Liver (tissue), 9 donors: ENCODE measurements around the gene REEP1. TPM values are rescaled to one million over a fixed set of nuclear protein-coding genes. Genes with fewer than 3 reads are reported as not detected.

Experiments
- DNase-seq: peaks from one replicate; pipeline ENCODE4 v3.0.0-alpha.2; 2017; ENCODE audit warnings: low spot score
- H3K27ac ChIP-seq, 2 donors: one replicate each; pipeline ENCODE4 v1.7.0; 2013; ENCODE audit warnings: inconsistent platforms in 2 of 2, low read length in 2 of 2, control low read depth in 1 of 2, low read depth in 1 of 2, mild to moderate bottlenecking in 1 of 2
- H3K27me3 ChIP-seq, 4 donors: one replicate each; pipeline versions ENCODE4 v1.6.1 to v1.7.0; 2013; ENCODE audit warnings: low read length in 3 of 4, inconsistent platforms in 1 of 4, mild to moderate bottlenecking in 1 of 4, moderate library complexity in 1 of 4; ENCODE audit not compliant: control insufficient read depth in 4 of 4, insufficient read depth in 4 of 4
- H3K36me3 ChIP-seq, 4 donors: one replicate each; pipeline versions ENCODE4 v1.6.1 to v1.7.0; 2013; ENCODE audit warnings: low read length in 3 of 4, mild to moderate bottlenecking in 3 of 4, low read depth in 1 of 4, moderate library complexity in 1 of 4; ENCODE audit not compliant: control insufficient read depth in 4 of 4, insufficient read depth in 3 of 4
- H3K4me1 ChIP-seq, 4 donors: one replicate each; pipeline versions ENCODE4 v1.6.1 to v1.7.0; 2013; ENCODE audit warnings: low read length in 3 of 4, mild to moderate bottlenecking in 3 of 4, moderate library complexity in 1 of 4; ENCODE audit not compliant: control insufficient read depth in 4 of 4, insufficient read depth in 4 of 4
- H3K4me3 ChIP-seq, 3 donors: one replicate each; pipeline versions ENCODE4 v1.6.1 to v1.7.0; 2013; ENCODE audit warnings: low read length in 3 of 3, control low read depth in 1 of 3, low read depth in 1 of 3, mild to moderate bottlenecking in 1 of 3
- H3K9ac ChIP-seq, 2 donors: one replicate each; pipeline ENCODE4 v1.7.0; 2013; ENCODE audit warnings: low read length in 2 of 2, mild to moderate bottlenecking in 2 of 2, moderate library complexity in 2 of 2, control low read depth in 1 of 2, low read depth in 1 of 2
- H3K9me3 ChIP-seq, 4 donors: one replicate each; pipeline versions ENCODE4 v1.6.1 to v1.7.0; 2013; ENCODE audit warnings: low read length in 3 of 4; ENCODE audit not compliant: control insufficient read depth in 4 of 4
- ATF3 ChIP-seq: IDR thresholded peaks from 2 replicates; pipeline ENCODE4 v1.6.1; 2016; ENCODE audit warnings: antibody characterized with exemption
- CTCF ChIP-seq: fragments of 150-350 bp; IDR thresholded peaks from 2 replicates; pipeline ENCODE4 v1.5.1; 2017; ENCODE audit warnings: improper control_type of control experiment, low read depth, low read length; ENCODE audit not compliant: missing input control
- EGR1 ChIP-seq, 2 donors: IDR thresholded peaks; 2 replicates each; pipeline ENCODE4 v1.6.1; 2016 to 2018; ENCODE audit warnings: antibody characterized with exemption in 2 of 2, low read depth in 2 of 2
- FOXA1 ChIP-seq: IDR thresholded peaks from 2 replicates; pipeline ENCODE4 v1.6.1; 2016; ENCODE audit warnings: antibody characterized with exemption
- FOXA2 ChIP-seq: IDR thresholded peaks from 2 replicates; pipeline ENCODE4 v1.6.1; 2016; ENCODE audit warnings: antibody characterized with exemption
- GABPA ChIP-seq, 2 donors: IDR thresholded peaks in 1 of 2; conservative IDR thresholded peaks in 1 of 2; 2 replicates each; pipeline ENCODE4 v1.6.1; 2016; ENCODE audit warnings: antibody characterized with exemption in 2 of 2, mild to moderate bottlenecking in 1 of 2, moderate library complexity in 1 of 2
- HNF4A ChIP-seq, 2 donors: conservative IDR thresholded peaks; 2 replicates each; pipeline ENCODE4 v1.6.1; 2016; ENCODE audit warnings: antibody characterized with exemption in 2 of 2, mild to moderate bottlenecking in 2 of 2
- HNF4G ChIP-seq: IDR thresholded peaks from 2 replicates; pipeline ENCODE4 v1.6.1; 2016; ENCODE audit warnings: antibody characterized with exemption
- JUND ChIP-seq, 2 donors: IDR thresholded peaks; 2 replicates each; pipeline ENCODE4 v1.6.1; 2016; ENCODE audit warnings: antibody characterized with exemption in 2 of 2
- MAX ChIP-seq: IDR thresholded peaks from 2 replicates; pipeline ENCODE4 v1.6.1; 2016; ENCODE audit warnings: antibody characterized with exemption
- NR2F2 ChIP-seq: IDR thresholded peaks from 2 replicates; pipeline ENCODE4 v1.6.1; 2016; ENCODE audit warnings: antibody characterized with exemption
- RAD21 ChIP-seq, 2 donors: IDR thresholded peaks; 2 replicates each; pipeline ENCODE4 v1.6.1; 2016; ENCODE audit warnings: antibody characterized with exemption in 2 of 2, mild to moderate bottlenecking in 2 of 2
- REST ChIP-seq: IDR thresholded peaks from 2 replicates; pipeline ENCODE4 v1.6.1; 2016; ENCODE audit warnings: antibody characterized with exemption, mild to moderate bottlenecking
- RXRA ChIP-seq, 2 donors: IDR thresholded peaks; 2 replicates each; pipeline ENCODE4 v1.6.1; 2017 to 2018; ENCODE audit warnings: antibody characterized with exemption in 2 of 2, mild to moderate bottlenecking in 1 of 2
- SP1 ChIP-seq: IDR thresholded peaks from 2 replicates; pipeline ENCODE4 v1.6.1; 2018; ENCODE audit warnings: antibody characterized with exemption, mild to moderate bottlenecking
- TAF1 ChIP-seq: conservative IDR thresholded peaks from 2 replicates; pipeline ENCODE4 v1.6.1; 2016; ENCODE audit warnings: antibody characterized with exemption, mild to moderate bottlenecking
- YY1 ChIP-seq: IDR thresholded peaks from 2 replicates; pipeline ENCODE4 v1.6.1; 2016; ENCODE audit warnings: antibody characterized with exemption, mild to moderate bottlenecking
- ZBTB33 ChIP-seq: IDR thresholded peaks from 2 replicates; pipeline ENCODE4 v1.6.1; 2016; ENCODE audit warnings: antibody characterized with exemption
- WGBS: extraction: QIAGEN DNeasy Blood & Tissue Kit; methylation state at CpG from one replicate; pipeline ENCODE4 v1.1.7; 2013; 5-methylcytosine and 5-hydroxymethylcytosine counted together
- polyA plus RNA-seq, 2 donors: library from polyadenylated mRNA; stranded (reverse) in 1 of 2; unstranded in 1 of 2; fragments of 200-250 nt in 1 of 2; fragments of >200 nt in 1 of 2; fragmentation: Nextera tagmentation in 1 of 2; extraction: Ambion mirVana in 1 of 2; gene quantifications; one replicate each; pipeline versions ENCODE4 v1.2.1 to v1.2.3, GENCODE V29; 2013 to 2015
- total RNA-seq, 2 donors: library from RNA; depleted of rRNA; stranded (reverse); fragments of >200 nt; gene quantifications; one replicate each; pipeline ENCODE4 v1.2.3, GENCODE V29; 2014
- donor health status: healthy.
- donor health status: healthy.
- donor health status: healthy.
- donor health status: healthy.
- donor health status: healthy.

Gene REEP1
- total and polyA plus RNA-seq, 4 donors, result 0.46 to 1.7 (median 0.89) TPM

- Histone ChIP-seq H3K36me3 (no peaks in the 10 kb centered on the region), H3K9ac (no peak overlapping the region), H3K27me3 (no peaks in the 10 kb centered on the region), H3K27ac (no peak overlapping the region), H3K9me3 (no peaks in the 10 kb centered on the region), H3K4me3 (no peak overlapping the region), H3K4me1 (no peaks in the 10 kb centered on the region)
- 83% methylated on average over 10 of the region's 10 CpGs for WGBS
- TF ChIP-seq SP1 (no peak), JUND (IDR thresholded peaks at IDR 0.05) (no peak), TAF1 (no peak), FOXA2 (no peak), HNF4A (conservative IDR thresholded peaks at IDR 0.05) (no peak), HNF4G (no peak), FOXA1 (no peak), EGR1 (IDR thresholded peaks at IDR 0.05; ENCODE audit: low read depth in 2 of 2) (no peak), REST (no peak), NR2F2 (no peak), ATF3 (no peak), RAD21 (IDR thresholded peaks at IDR 0.05) (no peak), RXRA (IDR thresholded peaks at IDR 0.05) (no peak), CTCF (no peak), GABPA (IDR thresholded peaks at IDR 0.05 in 1 of 2, conservative IDR thresholded peaks at IDR 0.05 in 1 of 2) (no peak), MAX (no peak), YY1 (no peak), ZBTB33 (no peak)
- DNase-seq, result no peak
Observed at GRCh38 chr2:86249579-86250391, 87.6 kb downstream of the REEP1 start.
